ENCODE results near the gene GBP3. TPM values are rescaled to one million over a fixed set of nuclear protein-coding genes. Genes with fewer than 3 reads are reported as not detected.
"Not testable (repeated sequence)": the region's sequence is repeated elsewhere in the genome, so short reads cannot be mapped to it uniquely, and the experiment has no call there.

The GBP3 gene
- total and polyA plus RNA-seq, 4 donors = 9.5 to 47.8 (median 23.0) TPM

DNA sequence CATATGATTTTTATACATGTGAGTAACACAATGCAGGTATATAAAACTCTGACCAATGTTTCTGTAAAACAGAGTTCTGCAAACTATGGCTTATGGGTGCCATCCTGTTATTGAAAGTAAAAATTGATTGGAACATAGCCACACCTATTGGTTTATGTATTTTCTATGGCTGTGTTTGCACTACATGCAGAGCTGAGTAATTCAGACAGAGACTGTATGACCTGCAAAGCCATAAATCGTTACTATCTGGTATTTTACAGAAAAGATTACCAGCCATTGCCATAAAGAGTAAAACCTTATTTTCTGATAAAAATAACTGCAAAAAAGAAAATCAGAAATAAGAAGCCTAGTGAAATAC, 29.3 kb upstream of the GBP3 start:
- Histone ChIP-seq H3K27me3 (ENCODE audit: control insufficient read depth in 1 of 2, insufficient read depth in 2 of 2, low read length in 1 of 2) (no peaks in the 10 kb centered on the region), H3K4me3 (ENCODE audit: low read length in 2 of 2) (no peak overlapping the region), H3K4me1 (ENCODE audit: control insufficient read depth in 1 of 2, insufficient read depth in 2 of 2, low read length in 2 of 2) (no peaks in the 10 kb centered on the region), H3K27ac (ENCODE audit: low read depth in 1 of 2, low read length in 2 of 2) (no peak overlapping the region), H3K36me3 (ENCODE audit: control insufficient read depth in 1 of 2, insufficient read depth in 2 of 2, low read length in 1 of 2) (peaks cover 5 to 8% of the 10 kb centered on the region in 2 donors), H3K9me3 (ENCODE audit: control insufficient read depth, low read length) (no peaks in the 10 kb centered on the region)
- intact Hi-C loops (cut with DNase I) = no loop called here
- no peak for DNase-seq
- 83 to 93% methylated on average over 1 of the region's 1 CpG for WGBS, 2 donors
- ATAC-seq (ENCODE audit: low FRiP score) = no peak

GRCh38 chr1:89051300-89051954, 28.8 kb upstream of the GBP3 start:
- no peaks in the 10 kb centered on the region for H3K27me3 ChIP-seq (ENCODE audit: control insufficient read depth in 1 of 2, insufficient read depth in 2 of 2, low read length in 1 of 2)
- no peak for ATAC-seq (ENCODE audit: low FRiP score)
- H3K4me1 ChIP-seq (ENCODE audit: control insufficient read depth in 1 of 2, insufficient read depth in 2 of 2, low read length in 2 of 2) = no peaks in the 10 kb centered on the region
- peaks cover 3 to 6% of the 10 kb centered on the region in 2 donors for H3K36me3 ChIP-seq (ENCODE audit: control insufficient read depth in 1 of 2, insufficient read depth in 2 of 2, low read length in 1 of 2)
- no peaks in the 10 kb centered on the region for H3K9me3 ChIP-seq (ENCODE audit: control insufficient read depth, low read length)
- intact Hi-C loops (cut with DNase I) = no loop called here
- no peak overlapping the region for H3K4me3 ChIP-seq (ENCODE audit: low read length in 2 of 2)
- WGBS, 2 donors = 81 to 92% methylated on average over 9 of the region's 9 CpGs
- DNase-seq = no peak
- H3K27ac ChIP-seq (ENCODE audit: low read depth in 1 of 2, low read length in 2 of 2) = no peak overlapping the region

DNA sequence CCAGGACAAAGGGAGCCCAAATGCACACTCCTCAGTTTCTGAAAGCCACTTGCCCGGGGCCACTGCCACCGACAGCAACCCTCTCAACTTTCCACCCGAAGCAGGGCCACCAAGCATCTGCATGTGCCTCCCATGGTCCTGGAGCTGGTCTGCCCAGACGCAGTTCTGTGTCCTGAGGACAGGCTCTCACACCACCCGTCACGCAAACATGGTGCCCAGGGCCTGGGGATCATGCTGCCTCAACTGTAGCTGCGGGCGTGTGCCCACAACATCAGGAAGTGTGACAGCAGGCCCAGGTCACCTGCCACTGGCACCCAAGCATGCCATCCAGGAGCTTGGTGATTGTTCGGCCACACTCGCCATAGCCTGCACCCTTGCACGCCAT, 28.0 kb upstream of the GBP3 start:
- peaks cover 3 to 6% of the 10 kb centered on the region in 2 donors for H3K36me3 ChIP-seq (ENCODE audit: control insufficient read depth in 1 of 2, insufficient read depth in 2 of 2, low read length in 1 of 2)
- intact Hi-C loops (cut with DNase I) = no loop called here
- no peaks in the 10 kb centered on the region for H3K4me1 ChIP-seq (ENCODE audit: control insufficient read depth in 1 of 2, insufficient read depth in 2 of 2, low read length in 2 of 2)
- no peak overlapping the region for H3K27ac ChIP-seq (ENCODE audit: low read depth in 1 of 2, low read length in 2 of 2)
- 96 to 97% methylated on average over 11 of the region's 11 CpGs for WGBS, 2 donors
- no peaks in the 10 kb centered on the region for H3K27me3 ChIP-seq (ENCODE audit: control insufficient read depth in 1 of 2, insufficient read depth in 2 of 2, low read length in 1 of 2)
- no peak overlapping the region for H3K4me3 ChIP-seq (ENCODE audit: low read length in 2 of 2)
- no peaks in the 10 kb centered on the region for H3K9me3 ChIP-seq (ENCODE audit: control insufficient read depth, low read length)
- no peak for ATAC-seq (ENCODE audit: low FRiP score)
- peak in 1 of 2 donors; percentile 58 for DNase-seq

- 78 to 83% methylated on average over 9 of the region's 9 CpGs for WGBS, 2 donors
- H3K9me3 ChIP-seq (ENCODE audit: control insufficient read depth, low read length); ATAC-seq (ENCODE audit: low FRiP score); H3K36me3 ChIP-seq (ENCODE audit: control insufficient read depth in 1 of 2, insufficient read depth in 2 of 2, low read length in 1 of 2); H3K4me1 ChIP-seq (ENCODE audit: control insufficient read depth in 1 of 2, insufficient read depth in 2 of 2, low read length in 2 of 2); H3K4me3 ChIP-seq (ENCODE audit: low read length in 2 of 2); intact Hi-C loops (cut with DNase I); H3K27me3 ChIP-seq (ENCODE audit: control insufficient read depth in 1 of 2, insufficient read depth in 2 of 2, low read length in 1 of 2); DNase-seq: not testable (repeated sequence)
- peak overlapping the region in 1 of 2 donors; percentile 17 for H3K27ac ChIP-seq (ENCODE audit: low read depth in 1 of 2, low read length in 2 of 2)
Observed at GRCh38 chr1:89049901-89050648, 27.4 kb upstream of the GBP3 start.

- H3K4me3 ChIP-seq (ENCODE audit: low read length in 2 of 2); H3K27ac ChIP-seq (ENCODE audit: low read depth in 1 of 2, low read length in 2 of 2); ATAC-seq (ENCODE audit: low FRiP score); DNase-seq; H3K36me3 ChIP-seq (ENCODE audit: control insufficient read depth in 1 of 2, insufficient read depth in 2 of 2, low read length in 1 of 2); H3K27me3 ChIP-seq (ENCODE audit: control insufficient read depth in 1 of 2, insufficient read depth in 2 of 2, low read length in 1 of 2); intact Hi-C loops (cut with DNase I); H3K4me1 ChIP-seq (ENCODE audit: control insufficient read depth in 1 of 2, insufficient read depth in 2 of 2, low read length in 2 of 2); H3K9me3 ChIP-seq (ENCODE audit: control insufficient read depth, low read length): not testable (repeated sequence)
- 75 to 87% methylated on average over 2 of the region's 4 CpGs for WGBS, 2 donors
Observed at GRCh38 chr1:89049187-89049586, 26.5 kb upstream of the GBP3 start.

DNA sequence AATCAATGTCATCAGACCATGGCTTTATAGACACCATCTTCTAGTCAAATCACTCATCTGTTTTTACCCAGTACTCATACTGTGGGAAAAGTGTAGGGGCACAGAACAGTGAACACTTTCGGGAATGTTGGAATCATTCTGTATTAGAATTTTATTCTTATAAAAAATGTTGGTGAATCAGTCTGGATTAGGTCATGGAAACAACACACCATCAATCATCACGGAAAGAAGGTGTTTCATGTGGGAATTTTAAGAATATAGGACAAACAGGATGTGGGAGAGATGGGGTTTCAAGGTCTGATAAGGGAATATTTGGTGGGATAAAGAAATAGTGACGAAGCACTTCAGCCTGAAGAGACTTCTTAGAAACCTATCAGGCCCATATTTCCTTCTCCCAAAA, 25.1 kb upstream of the GBP3 start:
- ATAC-seq (ENCODE audit: low FRiP score) = no peak
- Histone ChIP-seq H3K4me3 (ENCODE audit: low read length in 2 of 2) (no peak overlapping the region), H3K4me1 (ENCODE audit: control insufficient read depth in 1 of 2, insufficient read depth in 2 of 2, low read length in 2 of 2) (no peaks in the 10 kb centered on the region), H3K36me3 (ENCODE audit: control insufficient read depth in 1 of 2, insufficient read depth in 2 of 2, low read length in 1 of 2) (peaks cover 0 to 1% of the 10 kb centered on the region in 2 donors), H3K27me3 (ENCODE audit: control insufficient read depth in 1 of 2, insufficient read depth in 2 of 2, low read length in 1 of 2) (no peaks in the 10 kb centered on the region), H3K9me3 (ENCODE audit: control insufficient read depth, low read length) (no peaks in the 10 kb centered on the region), H3K27ac (ENCODE audit: low read depth in 1 of 2, low read length in 2 of 2) (peak overlapping the region in 1 of 2 donors; percentile 53)
- WGBS, 2 donors = 4 to 10% methylated on average over 3 of the region's 3 CpGs
- no peak for DNase-seq
- intact Hi-C loops (cut with DNase I) = no loop called here

GRCh38 chr1:89046318-89047183, 23.9 kb upstream of the GBP3 start:
- H3K4me1 ChIP-seq (ENCODE audit: control insufficient read depth in 1 of 2, insufficient read depth in 2 of 2, low read length in 2 of 2); H3K9me3 ChIP-seq (ENCODE audit: control insufficient read depth, low read length); H3K36me3 ChIP-seq (ENCODE audit: control insufficient read depth in 1 of 2, insufficient read depth in 2 of 2, low read length in 1 of 2); H3K4me3 ChIP-seq (ENCODE audit: low read length in 2 of 2); intact Hi-C loops (cut with DNase I); ATAC-seq (ENCODE audit: low FRiP score); H3K27me3 ChIP-seq (ENCODE audit: control insufficient read depth in 1 of 2, insufficient read depth in 2 of 2, low read length in 1 of 2); DNase-seq: not testable (repeated sequence)
- peak overlapping the region in 1 of 2 donors; percentile 4 for H3K27ac ChIP-seq (ENCODE audit: low read depth in 1 of 2, low read length in 2 of 2)
- WGBS, 2 donors = 91 to 97% methylated on average over 6 of the region's 6 CpGs

DNA sequence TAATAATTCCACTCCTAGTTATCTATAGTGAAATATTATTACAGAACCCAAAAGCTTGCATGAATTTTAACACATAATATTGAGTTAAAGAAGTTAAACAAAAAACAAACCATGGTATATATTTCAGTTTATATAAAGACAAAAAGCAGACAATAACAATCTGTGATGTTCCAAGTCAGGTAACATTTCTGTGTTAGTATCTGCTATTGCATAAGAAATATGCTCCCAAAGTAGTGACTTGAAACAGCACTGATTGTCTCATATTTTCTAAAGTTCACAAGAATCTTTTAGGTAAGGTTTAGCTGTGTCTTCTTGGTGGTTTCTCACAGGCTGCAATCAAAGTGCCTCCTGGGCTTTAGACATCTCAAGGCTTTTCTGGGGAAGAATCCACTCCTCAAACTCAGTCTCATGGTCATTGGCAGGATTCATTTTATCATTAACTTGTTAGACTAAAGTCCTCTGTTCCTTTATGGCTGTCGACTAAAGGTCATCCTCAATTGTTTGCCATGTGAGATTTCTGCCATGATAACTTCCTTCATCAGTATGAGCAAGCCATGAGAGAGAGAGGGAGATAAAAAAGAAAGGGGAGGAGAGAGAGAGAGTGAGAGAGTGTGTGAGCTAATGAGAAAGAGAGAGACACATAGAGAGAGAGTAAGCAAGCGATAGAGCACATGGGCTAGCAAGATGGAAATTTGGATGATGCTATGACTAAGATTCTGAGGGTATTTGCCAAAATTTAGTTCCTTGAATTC, 22.5 kb upstream of the GBP3 start:
- H3K9me3 ChIP-seq (ENCODE audit: control insufficient read depth, low read length) = no peaks in the 10 kb centered on the region
- no peaks in the 10 kb centered on the region for H3K36me3 ChIP-seq (ENCODE audit: control insufficient read depth in 1 of 2, insufficient read depth in 2 of 2, low read length in 1 of 2)
- no peak for DNase-seq
- WGBS, 2 donors = 81 to 89% methylated on average over 2 of the region's 2 CpGs
- ATAC-seq (ENCODE audit: low FRiP score) = no peak
- H3K27me3 ChIP-seq (ENCODE audit: control insufficient read depth in 1 of 2, insufficient read depth in 2 of 2, low read length in 1 of 2) = no peaks in the 10 kb centered on the region
- no peak overlapping the region for H3K4me3 ChIP-seq (ENCODE audit: low read length in 2 of 2)
- H3K27ac ChIP-seq (ENCODE audit: low read depth in 1 of 2, low read length in 2 of 2) = no peak overlapping the region
- intact Hi-C loops (cut with DNase I) = no loop called here
- no peaks in the 10 kb centered on the region for H3K4me1 ChIP-seq (ENCODE audit: control insufficient read depth in 1 of 2, insufficient read depth in 2 of 2, low read length in 2 of 2)
